ENCODE data around the gene RHCG.

DNA sequence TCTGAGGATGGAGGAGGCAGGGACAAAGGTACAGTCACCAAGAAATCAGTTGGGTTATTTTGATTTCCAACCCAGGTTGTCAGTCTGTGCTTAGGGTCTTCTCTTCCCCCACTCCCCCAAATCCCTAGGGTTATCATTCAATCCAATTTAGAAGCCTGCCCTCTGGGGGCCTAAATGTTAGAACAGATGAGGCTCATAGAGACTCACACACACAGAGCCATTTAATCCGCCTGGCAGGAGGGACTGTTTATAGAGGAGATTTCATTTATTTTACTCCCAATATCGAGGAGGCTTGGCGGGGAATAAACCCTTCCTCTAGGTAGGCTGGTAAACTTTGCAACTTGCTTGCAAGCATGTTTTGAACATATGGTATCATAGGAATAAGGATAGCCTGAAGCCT is 52.8 kb downstream of the RHCG start:
- TF ChIP-seq POLR2A (IDR thresholded peaks at IDR 0.05): no peak
- TF ChIP-seq, protein P1, sequence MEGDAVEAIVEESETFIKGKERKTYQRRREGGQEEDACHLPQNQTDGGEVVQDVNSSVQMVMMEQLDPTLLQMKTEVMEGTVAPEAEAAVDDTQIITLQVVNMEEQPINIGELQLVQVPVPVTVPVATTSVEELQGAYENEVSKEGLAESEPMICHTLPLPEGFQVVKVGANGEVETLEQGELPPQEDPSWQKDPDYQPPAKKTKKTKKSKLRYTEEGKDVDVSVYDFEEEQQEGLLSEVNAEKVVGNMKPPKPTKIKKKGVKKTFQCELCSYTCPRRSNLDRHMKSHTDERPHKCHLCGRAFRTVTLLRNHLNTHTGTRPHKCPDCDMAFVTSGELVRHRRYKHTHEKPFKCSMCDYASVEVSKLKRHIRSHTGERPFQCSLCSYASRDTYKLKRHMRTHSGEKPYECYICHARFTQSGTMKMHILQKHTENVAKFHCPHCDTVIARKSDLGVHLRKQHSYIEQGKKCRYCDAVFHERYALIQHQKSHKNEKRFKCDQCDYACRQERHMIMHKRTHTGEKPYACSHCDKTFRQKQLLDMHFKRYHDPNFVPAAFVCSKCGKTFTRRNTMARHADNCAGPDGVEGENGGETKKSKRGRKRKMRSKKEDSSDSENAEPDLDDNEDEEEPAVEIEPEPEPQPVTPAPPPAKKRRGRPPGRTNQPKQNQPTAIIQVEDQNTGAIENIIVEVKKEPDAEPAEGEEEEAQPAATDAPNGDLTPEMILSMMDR (IDR thresholded peaks at IDR 0.05 in 4 of 5, conservative IDR thresholded peaks at IDR 0.05 in 1 of 5): no peak
